ENCODE measurements around the gene MAPK6. TPM values are rescaled to one million over a fixed set of nuclear protein-coding genes. Genes with fewer than 3 reads are reported as not detected.
A peak's percentile ranks its signal among the peaks of the same experiment; 100 is the strongest.
"Not testable (repeated sequence)": the region's sequence is repeated elsewhere in the genome, so short reads cannot be mapped to it uniquely, and the experiment has no call there.

Gene MAPK6
- polyA plus RNA-seq, 6 donors from 2014 or later, result 4.2 to 13.6 (median 7.6) TPM

DNA sequence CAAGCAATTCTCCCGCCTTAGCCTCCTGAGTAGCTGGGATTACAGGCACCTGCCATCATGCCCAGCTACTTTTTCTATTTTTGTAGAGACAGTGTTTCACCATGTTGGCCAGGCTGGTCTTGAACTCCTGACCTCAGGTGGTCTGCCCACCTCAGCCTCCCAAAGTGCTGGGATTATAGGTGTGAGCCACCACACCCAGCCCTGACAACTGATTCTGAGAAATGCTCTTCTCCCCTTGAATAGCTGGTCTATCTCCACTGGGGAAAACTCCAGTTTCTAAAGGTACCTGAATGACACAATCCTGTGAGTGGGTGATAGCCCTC, 64.0 kb downstream of the MAPK6 start:
- Mint-ChIP-seq H3K4me3 (peak overlapping the region in 4 of 8 donors; percentile 8 to 48 (median 27)), H3K27ac (peak overlapping the region in 1 of 6 donors; percentile 78), H3K4me1 (peaks cover 19 to 24% (median 23%) of the 10 kb centered on the region in 3 donors)
- not testable (repeated sequence) for ATAC-seq (ENCODE audit: low read depth in 2 of 2); DNase-seq; H3K9me3 Mint-ChIP-seq; H3K36me3 Mint-ChIP-seq; H3K27me3 Mint-ChIP-seq

DNA sequence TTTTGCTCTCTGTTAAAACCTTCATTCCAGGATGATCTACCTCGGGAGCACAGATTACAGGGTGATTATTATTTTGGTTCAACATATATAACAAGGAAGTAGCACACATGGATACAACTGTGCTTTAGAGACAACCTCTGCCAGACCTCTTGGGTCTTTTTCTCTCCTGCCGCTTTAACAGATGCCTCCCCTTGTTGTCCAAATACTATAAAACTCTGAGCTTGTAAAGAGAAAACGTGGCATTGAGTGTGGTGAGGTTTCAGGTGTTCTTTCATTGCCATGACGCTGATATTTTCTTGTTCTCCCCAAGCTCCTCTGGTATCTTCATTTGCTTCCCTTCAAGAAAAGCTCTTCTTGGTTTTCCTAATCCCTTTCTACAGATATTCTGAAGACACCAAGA, 64.6 kb downstream of the MAPK6 start:
- Mint-ChIP-seq H3K27me3 (peaks cover 4 to 9% (median 6%) of the 10 kb centered on the region in 3 donors), H3K4me3 (no peak overlapping the region), H3K27ac (no peak overlapping the region)

DNA sequence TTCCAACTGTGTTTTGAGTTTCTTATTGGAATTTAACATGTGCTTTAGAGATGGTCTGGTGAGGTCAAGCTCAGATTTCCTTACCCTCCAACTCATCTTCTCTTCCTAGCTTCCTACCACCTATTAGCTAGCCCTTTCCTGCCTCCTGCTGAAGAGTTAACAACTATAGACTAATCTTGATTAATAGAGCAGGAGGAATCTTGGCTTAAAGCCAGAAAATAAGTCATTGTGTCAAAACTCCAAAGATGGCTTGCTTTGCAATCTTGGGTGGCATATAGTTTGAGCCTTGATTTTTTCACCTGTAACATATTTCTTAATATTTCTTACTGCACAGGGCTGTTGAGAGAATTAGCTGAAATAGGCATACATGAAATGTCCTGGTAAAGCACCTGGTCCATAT, 66.3 kb downstream of the MAPK6 start:
- Mint-ChIP-seq H3K27ac (no peak overlapping the region), H3K27me3 (peaks cover 0 to 12% (median 3%) of the 10 kb centered on the region in 3 donors), H3K4me1 (peaks cover 13 to 16% (median 15%) of the 10 kb centered on the region in 3 donors), H3K9me3 (peaks cover 3 to 13% (median 8%) of the 10 kb centered on the region in 7 donors), H3K4me3 (no peak overlapping the region), H3K36me3 (peaks cover 4 to 12% of the 10 kb centered on the region in 2 donors)
- ATAC-seq (ENCODE audit: low read depth in 2 of 2) (no peak), DNase-seq (no peak)

More for the DNA sequence above, 64.6 kb downstream of the MAPK6 start:
- ATAC-seq (ENCODE audit: low read depth in 2 of 2), result no peak
- peaks cover 19 to 24% (median 23%) of the 10 kb centered on the region in 3 donors for H3K4me1 Mint-ChIP-seq
- DNase-seq, result no peak
- H3K9me3 Mint-ChIP-seq, result no peaks in the 10 kb centered on the region
- no peaks in the 10 kb centered on the region for H3K36me3 Mint-ChIP-seq

DNA sequence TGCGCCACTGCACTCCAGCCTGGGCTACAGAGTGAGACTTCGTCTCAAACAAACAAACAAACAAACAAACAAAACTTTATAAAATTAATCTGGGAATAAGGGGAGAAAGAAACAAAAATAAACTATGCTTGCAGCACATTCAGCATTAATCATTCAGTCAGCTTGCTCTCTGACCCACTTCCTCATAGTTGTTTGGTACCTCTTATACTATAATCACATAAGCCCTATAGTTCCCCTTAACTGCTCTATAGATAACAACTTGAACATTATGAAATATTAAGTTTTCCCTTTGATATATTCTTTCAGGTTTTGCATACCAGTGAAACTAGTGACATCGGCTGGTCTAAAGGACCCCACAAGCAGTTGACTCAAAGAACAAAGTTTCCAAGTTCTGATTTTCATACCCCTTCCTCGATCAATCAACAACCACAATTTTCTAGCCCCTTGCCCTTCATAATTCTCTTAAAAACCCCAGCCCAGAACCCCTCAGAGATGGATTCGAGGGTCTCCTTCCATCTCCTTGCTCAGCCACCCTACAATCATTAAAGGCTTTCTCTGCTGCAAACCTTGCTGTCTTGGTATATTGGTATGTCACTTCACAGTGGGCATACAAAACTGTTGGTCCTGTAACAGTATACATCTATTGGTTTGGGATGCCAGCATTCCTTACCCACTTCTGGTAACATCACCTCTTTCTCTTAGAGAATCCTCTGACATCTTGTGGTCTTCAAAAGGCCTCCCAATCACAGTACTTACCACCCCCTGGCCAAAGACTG, 67.2 kb downstream of the MAPK6 start:
- no peak for ATAC-seq (ENCODE audit: low read depth in 2 of 2)
- Mint-ChIP-seq H3K27ac (no peak overlapping the region), H3K9me3 (peaks cover 5 to 18% (median 14%) of the 10 kb centered on the region in 7 donors), H3K36me3 (peaks cover 4 to 15% of the 10 kb centered on the region in 2 donors), H3K4me3 (no peak overlapping the region), H3K4me1 (peaks cover 12 to 15% (median 13%) of the 10 kb centered on the region in 3 donors), H3K27me3 (peaks cover 0 to 16% (median 3%) of the 10 kb centered on the region in 3 donors)
- DNase-seq, result no peak

DNA sequence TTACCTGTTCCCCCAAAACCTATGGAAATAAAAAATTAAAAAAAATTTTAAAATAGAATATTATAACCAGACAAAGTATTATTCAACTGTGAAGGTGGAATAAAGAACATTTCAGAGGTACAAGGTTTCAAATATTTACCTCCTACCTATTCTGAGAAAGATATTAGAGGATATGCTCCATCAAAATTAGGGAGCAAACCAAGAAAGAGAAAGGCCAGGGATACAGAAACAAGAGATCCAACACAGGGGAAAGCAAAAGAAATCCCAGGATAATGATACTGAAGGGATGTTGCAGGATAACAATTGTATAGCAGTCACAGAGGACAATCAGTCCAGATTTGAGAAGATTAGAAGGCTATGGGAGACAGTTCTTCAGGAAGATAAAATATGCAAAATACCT, 71.2 kb downstream of the MAPK6 start:
- H3K27ac Mint-ChIP-seq, result no peak overlapping the region
- H3K4me3 Mint-ChIP-seq, result no peak overlapping the region
- ATAC-seq (ENCODE audit: low read depth in 2 of 2) (no peak), DNase-seq (no peak)
- H3K4me1 Mint-ChIP-seq, result no peaks in the 10 kb centered on the region
- H3K27me3 Mint-ChIP-seq, result peaks cover 3 to 16% (median 9%) of the 10 kb centered on the region in 3 donors
- H3K9me3 Mint-ChIP-seq, result peaks cover 5 to 18% (median 14%) of the 10 kb centered on the region in 7 donors
- peaks cover 4 to 15% of the 10 kb centered on the region in 2 donors for H3K36me3 Mint-ChIP-seq

DNA sequence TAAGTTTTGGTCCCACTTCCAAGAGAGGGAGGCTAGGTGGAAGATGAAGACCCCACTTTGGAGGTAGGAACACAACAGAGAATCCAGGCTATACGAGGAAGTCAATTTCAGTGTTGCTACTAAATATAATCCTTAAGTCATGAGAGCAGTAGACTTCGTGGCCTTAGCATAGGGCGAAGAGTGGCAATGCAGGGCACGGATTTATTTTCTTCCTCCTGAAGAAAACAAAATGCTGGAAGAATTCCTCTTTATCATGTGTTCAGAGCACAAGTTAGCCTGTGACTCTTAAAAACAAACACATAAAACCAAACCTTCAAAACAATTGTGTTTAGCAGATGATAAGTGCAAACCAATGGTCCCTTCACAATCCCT, 74.1 kb downstream of the MAPK6 start:
- no peak overlapping the region for H3K4me3 Mint-ChIP-seq
- H3K9me3 Mint-ChIP-seq, result peaks cover 5 to 18% (median 14%) of the 10 kb centered on the region in 7 donors
- H3K27me3 Mint-ChIP-seq, result peaks cover 3 to 16% (median 9%) of the 10 kb centered on the region in 3 donors
- DNase-seq, result no peak
- ATAC-seq (ENCODE audit: low read depth in 2 of 2), result no peak
- H3K27ac Mint-ChIP-seq, result no peak overlapping the region
- no peaks in the 10 kb centered on the region for H3K4me1 Mint-ChIP-seq
- H3K36me3 Mint-ChIP-seq, result peaks cover 4 to 15% of the 10 kb centered on the region in 2 donors

DNA sequence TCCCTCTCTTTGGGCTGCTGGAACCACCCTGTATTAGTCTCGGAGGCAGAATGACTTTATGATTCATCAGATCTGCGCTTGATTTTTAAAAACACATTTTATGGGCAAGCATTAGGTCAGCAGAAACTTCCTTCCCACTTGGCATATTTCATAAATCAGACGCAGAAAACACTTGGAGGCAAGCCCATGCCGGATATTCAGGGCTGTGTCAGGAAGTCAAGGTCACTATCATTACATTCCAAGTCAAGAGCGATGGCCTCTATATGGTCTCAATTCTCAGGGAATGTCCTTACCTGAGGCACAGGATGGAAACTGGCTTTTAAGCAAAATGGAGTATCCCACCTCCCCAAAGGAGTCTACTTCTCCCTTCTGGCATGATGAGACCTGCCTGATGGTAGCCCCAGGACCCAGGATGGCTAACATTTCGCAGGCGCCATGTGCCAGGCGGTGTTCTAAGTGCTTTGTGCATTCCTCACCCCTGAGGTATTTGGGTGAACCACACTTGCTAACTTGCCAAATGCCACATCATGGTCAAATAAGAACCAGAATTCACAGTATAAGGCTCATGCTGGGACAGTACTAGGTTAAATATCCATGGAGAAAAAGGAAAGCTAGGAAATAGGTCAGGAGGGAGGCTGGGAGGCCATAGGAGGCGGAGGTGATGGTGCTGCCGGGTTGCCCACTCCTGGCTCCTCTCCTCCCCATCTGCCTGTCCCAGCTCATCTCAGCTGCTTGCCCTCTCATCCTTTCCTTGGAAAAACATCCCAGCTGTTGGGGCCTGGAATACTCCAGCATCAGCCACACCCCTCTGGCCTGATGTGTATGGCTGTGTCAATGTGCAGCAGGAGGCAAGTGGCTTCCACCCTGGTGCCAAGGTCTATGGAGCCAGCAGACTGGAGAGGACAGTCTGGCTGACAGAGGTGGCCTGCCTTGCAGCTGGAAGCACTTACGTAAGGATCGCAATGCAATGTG, 74.8 kb downstream of the MAPK6 start:
- DNase-seq (no peak), ATAC-seq (ENCODE audit: low read depth in 2 of 2) (no peak)
- Mint-ChIP-seq H3K4me3 (no peak overlapping the region), H3K27ac (no peak overlapping the region), H3K4me1 (no peaks in the 10 kb centered on the region), H3K36me3 (peaks cover 4 to 15% of the 10 kb centered on the region in 2 donors), H3K9me3 (peaks cover 5 to 18% (median 14%) of the 10 kb centered on the region in 7 donors), H3K27me3 (peaks cover 3 to 16% (median 9%) of the 10 kb centered on the region in 3 donors)

DNA sequence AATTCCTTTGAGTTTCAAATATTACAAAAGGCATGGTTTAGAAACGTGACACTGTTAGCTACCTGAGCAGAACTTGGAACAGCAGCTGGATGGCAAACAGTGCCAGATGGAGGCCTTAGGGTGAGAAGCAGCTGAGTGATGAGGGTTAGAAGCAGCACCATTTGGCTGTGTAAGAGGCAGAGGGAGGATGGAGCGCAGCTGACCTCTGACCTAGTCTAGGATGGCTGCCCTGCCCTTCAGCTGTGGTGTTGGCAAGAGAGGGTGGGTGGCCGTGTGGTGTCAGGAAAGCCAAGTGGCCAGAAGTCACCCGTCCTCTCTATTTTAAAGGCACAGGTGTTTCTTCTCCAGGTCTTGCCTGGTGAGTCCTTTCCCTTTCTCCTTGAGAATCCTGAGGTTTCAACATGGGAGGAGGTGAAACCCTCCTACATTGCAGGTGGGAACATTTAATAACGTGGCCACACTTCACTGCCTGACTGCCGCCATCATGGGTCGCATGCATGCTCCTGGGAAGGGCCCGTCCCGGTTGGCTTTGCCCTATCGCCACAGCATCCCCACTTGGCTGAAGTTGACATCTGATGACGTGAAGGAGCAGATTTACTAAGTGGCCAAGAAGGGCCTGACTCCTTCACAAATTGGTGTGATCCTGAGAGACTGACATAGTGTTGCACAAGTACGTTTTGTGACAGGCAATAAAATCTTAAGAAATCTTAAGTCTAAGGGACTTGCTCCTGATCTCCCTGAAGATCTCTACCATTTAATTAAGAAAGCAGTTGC, 76.0 kb downstream of the MAPK6 start:
- ATAC-seq (ENCODE audit: low read depth in 2 of 2) (no peak), DNase-seq (no peak)
- Mint-ChIP-seq H3K36me3 (peaks cover 0 to 6% of the 10 kb centered on the region in 2 donors), H3K9me3 (peaks cover 3 to 9% (median 7%) of the 10 kb centered on the region in 7 donors), H3K4me3 (no peak overlapping the region), H3K4me1 (no peaks in the 10 kb centered on the region), H3K27me3 (peaks cover 0 to 9% (median 7%) of the 10 kb centered on the region in 3 donors), H3K27ac (no peak overlapping the region)

DNA sequence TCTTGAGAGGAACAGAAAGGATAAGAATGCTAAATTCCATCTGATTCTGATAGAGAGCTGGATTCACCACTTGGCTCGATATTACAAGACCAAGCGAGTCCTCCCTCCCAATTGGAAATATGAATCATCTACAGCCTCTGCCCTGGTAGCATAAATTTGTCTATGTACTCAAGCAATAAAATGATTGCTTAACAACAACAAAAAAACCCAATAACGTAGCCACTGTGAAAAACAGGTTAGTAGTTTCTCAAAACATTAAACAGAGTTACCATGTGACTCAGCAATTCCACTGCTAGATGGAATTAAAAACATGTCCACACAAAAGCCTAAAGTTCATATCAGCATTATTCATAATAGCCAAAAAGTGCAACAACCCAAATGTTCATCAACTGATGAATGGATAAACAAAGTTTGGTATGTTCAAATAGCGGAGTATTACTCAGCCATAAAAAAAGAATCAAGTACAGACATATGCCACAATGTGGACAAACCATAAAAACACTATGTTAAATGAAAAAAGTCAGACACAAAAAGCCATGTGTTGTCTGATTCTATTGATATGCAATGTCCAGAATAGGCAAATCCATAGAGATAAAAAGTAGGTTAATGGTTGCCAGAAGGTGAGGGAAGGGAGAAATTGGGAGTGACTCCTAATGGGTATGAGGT, 76.7 kb downstream of the MAPK6 start:
- DNase-seq, result no peak
- no peak for ATAC-seq (ENCODE audit: low read depth in 2 of 2)
- no peaks in the 10 kb centered on the region for H3K36me3 Mint-ChIP-seq
- peaks cover 0 to 9% (median 0%) of the 10 kb centered on the region in 3 donors for H3K27me3 Mint-ChIP-seq
- H3K4me1 Mint-ChIP-seq, result no peaks in the 10 kb centered on the region
- H3K27ac Mint-ChIP-seq, result no peak overlapping the region
- peaks cover 0 to 4% (median 0%) of the 10 kb centered on the region in 7 donors for H3K9me3 Mint-ChIP-seq
- no peak overlapping the region for H3K4me3 Mint-ChIP-seq

DNA sequence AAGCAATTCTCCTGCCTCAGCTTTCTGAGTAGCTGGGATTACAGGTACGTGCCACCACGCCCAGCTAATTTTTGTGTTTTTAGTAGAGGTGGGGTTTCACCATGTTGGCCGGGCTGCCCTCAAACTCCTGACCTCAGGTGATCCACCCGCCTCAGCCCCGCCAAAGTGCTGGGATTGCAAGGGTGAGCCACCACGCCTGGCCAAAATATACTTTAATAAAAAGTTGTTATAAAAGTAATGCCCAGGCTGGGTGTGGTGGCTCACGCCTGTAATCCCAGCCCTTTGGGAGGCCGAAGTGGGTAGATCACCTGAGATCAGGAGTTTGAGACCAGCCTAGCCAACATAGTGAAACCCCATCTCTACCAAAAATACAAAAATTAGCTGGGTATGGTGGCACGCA, 77.5 kb downstream of the MAPK6 start:
- not testable (repeated sequence) for H3K27me3 Mint-ChIP-seq; H3K4me3 Mint-ChIP-seq; H3K27ac Mint-ChIP-seq; H3K9me3 Mint-ChIP-seq; DNase-seq; H3K36me3 Mint-ChIP-seq; ATAC-seq (ENCODE audit: low read depth in 2 of 2); H3K4me1 Mint-ChIP-seq

DNA sequence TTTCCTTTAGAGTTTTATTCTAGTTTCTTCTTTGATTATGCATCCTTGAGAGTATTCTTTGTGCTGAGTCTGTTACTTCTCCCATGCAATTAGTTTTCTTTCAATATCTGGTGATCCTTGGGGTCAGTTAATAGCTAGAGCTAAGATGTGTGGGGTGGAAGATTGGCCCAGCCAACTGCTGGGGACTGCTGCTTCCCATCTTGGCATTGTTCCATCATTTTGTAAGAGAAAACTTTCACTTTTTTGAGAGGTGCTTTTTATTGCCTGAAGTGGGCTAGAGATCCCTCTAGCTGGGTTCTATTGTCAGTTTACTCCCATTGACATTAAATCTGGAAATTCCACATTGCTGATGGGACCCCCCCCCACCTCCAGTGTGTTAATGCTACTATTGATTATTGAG, 78.2 kb downstream of the MAPK6 start:
- no peaks in the 10 kb centered on the region for H3K36me3 Mint-ChIP-seq
- H3K4me3 Mint-ChIP-seq, result no peak overlapping the region
- peaks cover 4 to 5% (median 5%) of the 10 kb centered on the region in 3 donors for H3K4me1 Mint-ChIP-seq
- ATAC-seq (ENCODE audit: low read depth in 2 of 2) (no peak), DNase-seq (no peak)
- H3K27me3 Mint-ChIP-seq, result peaks cover 0 to 9% (median 0%) of the 10 kb centered on the region in 3 donors
- peaks cover 0 to 4% (median 0%) of the 10 kb centered on the region in 7 donors for H3K9me3 Mint-ChIP-seq
- no peak overlapping the region for H3K27ac Mint-ChIP-seq

DNA sequence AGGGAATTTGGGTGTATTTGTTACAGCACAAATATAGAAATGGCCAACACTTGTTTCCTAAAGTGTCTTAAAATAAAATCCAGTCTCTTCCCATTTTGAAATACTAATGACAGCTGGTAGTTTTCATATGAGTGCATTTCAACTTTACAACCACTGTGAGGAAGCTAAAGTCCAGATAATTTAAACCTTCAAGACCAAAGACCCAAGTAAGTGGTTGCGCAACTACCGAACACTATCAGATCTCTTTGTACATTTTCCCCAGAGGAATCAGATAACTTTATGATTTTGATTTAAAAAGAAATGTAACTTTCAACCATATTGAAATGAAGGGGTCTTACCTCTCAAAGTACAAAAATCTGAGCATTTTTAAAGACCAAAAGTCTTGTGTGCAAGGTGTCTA, 79.3 kb downstream of the MAPK6 start:
- no peak for DNase-seq
- Mint-ChIP-seq H3K9me3 (peaks cover 0 to 4% (median 0%) of the 10 kb centered on the region in 7 donors), H3K36me3 (no peaks in the 10 kb centered on the region), H3K27ac (no peak overlapping the region), H3K4me1 (peaks cover 13 to 15% (median 15%) of the 10 kb centered on the region in 3 donors), H3K27me3 (peaks cover 0 to 9% (median 0%) of the 10 kb centered on the region in 3 donors), H3K4me3 (no peak overlapping the region)
- no peak for ATAC-seq (ENCODE audit: low read depth in 2 of 2)

All from naive B cell (primary cell).